A673 (cell line): ENCODE results near the gene VWDE. TPM values are rescaled to one million over a fixed set of nuclear protein-coding genes. Genes with fewer than 3 reads are reported as not detected.

Experiments
- BruUV-seq: library from RNA; stranded (reverse); fragments of 400-500 nt; replicated peaks from 2 replicates; lab custom pipeline; 2021; lab: Mats Ljungman, UMichigan
- CTCF ChIA-PET: fragments of 300-600 bp; sonication (Branson Sonifier 250); formaldehyde crosslinking; loops from one replicate; lab custom pipeline; 2022; ENCODE audit warnings: antibody characterized with exemption; lab: Charles Lee
- POLR2A ChIA-PET: fragments of 300-600 bp; sonication (Branson Sonifier 250); formaldehyde crosslinking; loops from one replicate; lab custom pipeline; 2022; ENCODE audit warnings: antibody characterized with exemption; ENCODE audit not compliant: low non-redundant PET; lab: Charles Lee
- DNase-seq: peaks from one replicate; pipeline ENCODE4 v3.0.0-alpha.2; 2015; ENCODE audit warnings: low spot score
- H3K27ac ChIP-seq: fragments of 200-600 bp; sonication (generic); 2 replicates; pipeline ENCODE4 v1.5.1; 2016; ENCODE audit warnings: mixed run types, low read depth, mild to moderate bottlenecking, mixed read lengths, antibody characterized with exemption, low read length; ENCODE audit not compliant: poor library complexity, severe bottlenecking
- H3K27me3 ChIP-seq: fragments of 200-600 bp; sonication (generic); replicated peaks from 2 replicates; pipeline ENCODE4 v1.6.1; 2017; ENCODE audit warnings: mixed run types, low read depth, mild to moderate bottlenecking, mixed read lengths, antibody characterized with exemption, low read length; ENCODE audit not compliant: insufficient read depth, poor library complexity
- H3K36me3 ChIP-seq: fragments of 200-600 bp; sonication (generic); 2 replicates; pipeline ENCODE4 v1.6.1; 2016; ENCODE audit warnings: mixed run types, mild to moderate bottlenecking, mixed read lengths, antibody characterized with exemption, low read length; ENCODE audit not compliant: insufficient read depth, poor library complexity, severe bottlenecking
- H3K4me1 ChIP-seq: fragments of 200-600 bp; sonication (generic); 2 replicates; pipeline ENCODE4 v1.6.1; 2017; ENCODE audit warnings: mixed run types, mild to moderate bottlenecking, mixed read lengths, antibody characterized with exemption, low read length; ENCODE audit not compliant: insufficient read depth, poor library complexity, severe bottlenecking
- H3K4me3 ChIP-seq: fragments of 200-600 bp; sonication (generic); 2 replicates; pipeline ENCODE4 v1.5.1; 2016; ENCODE audit warnings: low read depth, mixed run types, mild to moderate bottlenecking, mixed read lengths, low read length; ENCODE audit not compliant: poor library complexity, severe bottlenecking
- H3K9me3 ChIP-seq: fragments of 200-600 bp; sonication (generic); 2 replicates; pipeline ENCODE4 v1.6.1; 2016; ENCODE audit warnings: mixed run types, low read depth, mild to moderate bottlenecking, mixed read lengths, antibody characterized with exemption, low read length; ENCODE audit not compliant: poor library complexity, severe bottlenecking
- EZH2 ChIP-seq: fragments of 200-600 bp; sonication (generic); IDR thresholded peaks from 2 replicates; pipeline ENCODE4 v1.6.1; 2017; ENCODE audit warnings: borderline replicate concordance, low read depth, mild to moderate bottlenecking, mixed read lengths, antibody characterized with exemption, low read length; ENCODE audit not compliant: poor library complexity, severe bottlenecking
- intact Hi-C: fragments of 100-400 bp; cut with micrococcal nuclease; formaldehyde crosslinking; loops from one replicate; pipeline ENCODE4 v1.10.0; 2022; ENCODE audit not compliant: unreplicated experiment
- total RNA-seq: library from RNA; stranded (reverse); gene quantifications from 2 replicates; pipeline ENCODE4 v1.2.3, GENCODE V29; 2021
- TF ChIP-seq, protein P1 (sequence below): fragments of 300-800, 200-600 bp; sonication (generic); conservative IDR thresholded peaks from 2 replicates; pipeline ENCODE4 v1.5.1; 2017; ENCODE audit warnings: low read depth, mild to moderate bottlenecking, antibody characterized with exemption, low read length, moderate library complexity, mixed read lengths

The VWDE gene
- total RNA-seq, 1 experiment from 2014 or later, result 0.32 TPM

- H3K27me3 ChIP-seq, result no peaks in the 10 kb centered on the region
- H3K36me3 ChIP-seq, result no peaks in the 10 kb centered on the region
- H3K9me3 ChIP-seq, result no peaks in the 10 kb centered on the region
- TF ChIP-seq, protein P1, sequence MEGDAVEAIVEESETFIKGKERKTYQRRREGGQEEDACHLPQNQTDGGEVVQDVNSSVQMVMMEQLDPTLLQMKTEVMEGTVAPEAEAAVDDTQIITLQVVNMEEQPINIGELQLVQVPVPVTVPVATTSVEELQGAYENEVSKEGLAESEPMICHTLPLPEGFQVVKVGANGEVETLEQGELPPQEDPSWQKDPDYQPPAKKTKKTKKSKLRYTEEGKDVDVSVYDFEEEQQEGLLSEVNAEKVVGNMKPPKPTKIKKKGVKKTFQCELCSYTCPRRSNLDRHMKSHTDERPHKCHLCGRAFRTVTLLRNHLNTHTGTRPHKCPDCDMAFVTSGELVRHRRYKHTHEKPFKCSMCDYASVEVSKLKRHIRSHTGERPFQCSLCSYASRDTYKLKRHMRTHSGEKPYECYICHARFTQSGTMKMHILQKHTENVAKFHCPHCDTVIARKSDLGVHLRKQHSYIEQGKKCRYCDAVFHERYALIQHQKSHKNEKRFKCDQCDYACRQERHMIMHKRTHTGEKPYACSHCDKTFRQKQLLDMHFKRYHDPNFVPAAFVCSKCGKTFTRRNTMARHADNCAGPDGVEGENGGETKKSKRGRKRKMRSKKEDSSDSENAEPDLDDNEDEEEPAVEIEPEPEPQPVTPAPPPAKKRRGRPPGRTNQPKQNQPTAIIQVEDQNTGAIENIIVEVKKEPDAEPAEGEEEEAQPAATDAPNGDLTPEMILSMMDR, result no peak
- TF ChIP-seq EZH2, result no peak
- H3K27ac ChIP-seq, result no peak overlapping the region
- DNase-seq, result no peak
- no TSS peak for BruUV-seq
- H3K4me3 ChIP-seq, result no peak overlapping the region
- POLR2A ChIA-PET, result no interaction called here
- intact Hi-C loops, result no loop called here
- CTCF ChIA-PET, result no interaction called here
- H3K4me1 ChIP-seq, result no peaks in the 10 kb centered on the region
These were observed 19.1 kb upstream of the VWDE start for GRCh38 chr7:12422554-12423320.

- BruUV-seq, result no TSS peak
- no peak overlapping the region for H3K4me3 ChIP-seq
- DNase-seq, result no peak
- H3K27ac ChIP-seq, result no peak overlapping the region
- CTCF ChIA-PET, result no interaction called here
- no peaks in the 10 kb centered on the region for H3K27me3 ChIP-seq
- H3K4me1 ChIP-seq, result no peaks in the 10 kb centered on the region
- H3K9me3 ChIP-seq, result no peaks in the 10 kb centered on the region
- intact Hi-C loops, result no loop called here
- no peak for TF ChIP-seq EZH2
- TF ChIP-seq, protein P1, result no peak
- no peaks in the 10 kb centered on the region for H3K36me3 ChIP-seq
- POLR2A ChIA-PET, result no interaction called here
These were observed 14.8 kb upstream of the VWDE start for GRCh38 chr7:12418452-12418851.

DNA sequence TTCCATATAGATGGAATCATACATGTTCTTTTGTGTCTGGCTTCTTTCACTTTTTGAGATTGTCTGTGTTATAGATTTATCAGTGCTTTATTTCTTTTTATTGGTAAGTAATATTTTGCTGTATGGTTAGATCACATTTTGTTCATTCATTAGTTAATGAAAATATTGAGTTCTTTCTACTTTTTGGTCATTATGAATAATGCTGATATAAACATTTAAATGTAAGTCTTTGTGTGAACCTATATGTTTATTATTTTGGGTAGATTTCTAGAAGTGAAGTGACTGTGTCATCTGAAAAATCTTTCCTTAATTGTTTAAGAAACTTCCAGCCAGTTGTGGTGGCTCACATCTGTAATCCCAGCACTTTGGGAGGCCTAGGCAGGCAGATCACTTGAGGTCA, 11.4 kb upstream of the VWDE start:
- H3K4me3 ChIP-seq, result no peak overlapping the region
- no TSS peak for BruUV-seq
- no peak for DNase-seq
- H3K4me1 ChIP-seq, result no peaks in the 10 kb centered on the region
- no peaks in the 10 kb centered on the region for H3K36me3 ChIP-seq
- no peaks in the 10 kb centered on the region for H3K27me3 ChIP-seq
- TF ChIP-seq, protein P1, result no peak
- TF ChIP-seq EZH2, result no peak
- H3K9me3 ChIP-seq, result peaks cover 4% of the 10 kb centered on the region
- intact Hi-C loops, result no loop called here
- POLR2A ChIA-PET, result no interaction called here
- no peak overlapping the region for H3K27ac ChIP-seq
- CTCF ChIA-PET, result no interaction called here
